Adrenal gland (tissue), 5 donors: Measurements from ENCODE around the gene NOS1.

Experiments
- CTCF ChIP-seq, 6 experiments: fragments of 450-650 bp in 4 of 6; fragments of 200-600 bp in 2 of 6; sonication (generic) in 1 of 6; IDR thresholded peaks; 1 replicate in 5 of 6; 2 replicates in 1 of 6; pipeline versions ENCODE4 v1.5.1 to v1.8.0; 2016 to 2021; ENCODE audit warnings: antibody characterized with exemption in 6 of 6, mild to moderate bottlenecking in 2 of 6, moderate library complexity in 1 of 6
- POLR2A ChIP-seq, 2 donors: fragments of 450-650 bp; IDR thresholded peaks; one replicate each; pipeline ENCODE4 v1.6.1; 2017; ENCODE audit warnings: antibody characterized with exemption in 2 of 2, mild to moderate bottlenecking in 2 of 2, moderate library complexity in 1 of 2
- donor health status: DM: no; HTN: no; CAD: no.

- TF ChIP-seq CTCF (IDR thresholded peaks at IDR 0.05) (no peak), POLR2A (IDR thresholded peaks at IDR 0.05) (no peak)
These were observed 9.2 kb downstream of the NOS1 start for GRCh38 chr12:117352206-117352605.
